ENCODE data around the gene ARL6IP4.

ARL6IP4 gene

GRCh38 chr12:122965321-122965751, 15.1 kb upstream of the ARL6IP4 start:
- Histone ChIP-seq H3K9me3 (no peaks in the 10 kb centered on the region), H3K4me1 (peaks cover 9 to 41% (median 27%) of the 10 kb centered on the region in 4 donors), H3K36me3 (peaks cover 0 to under 1% (median 0%) of the 10 kb centered on the region in 3 donors), H3K27ac (peak overlapping the region in 1 of 2 donors; percentile 42), H3K4me3 (peak overlapping the region; percentile 54 to 58), H3K27me3 (no peaks in the 10 kb centered on the region)
- intact Hi-C loops (cut with DNase I; ENCODE audit: low total_unique reads), result no loop called here
- no peak for TF ChIP-seq CTCF (IDR thresholded peaks at IDR 0.05)
- DNase-seq, result peak in 1 of 2 donors; percentile 65

GRCh38 chr12:122965851-122966742, 14.4 kb upstream of the ARL6IP4 start, which contains the start of gene ABCB9:
TSS of gene ABCB9 (minus strand) at chr12:122966463. CDS start at chr12:122960235, 6,228 bp downstream.
- DNase-seq, result peak; percentile 88 to 95
- no peaks in the 10 kb centered on the region for H3K27me3 ChIP-seq
- H3K4me1 ChIP-seq, result peaks cover 9 to 41% (median 27%) of the 10 kb centered on the region in 4 donors
- intact Hi-C loops (cut with DNase I; ENCODE audit: low total_unique reads), result loop anchor here (2.0 kb wide), 1 partner anchor 267 kb away; the partner anchor contains the start of genes MPHOSPH9 and MTRFR
- no peaks in the 10 kb centered on the region for H3K9me3 ChIP-seq
- no peak for TF ChIP-seq CTCF (IDR thresholded peaks at IDR 0.05)
- H3K4me3 ChIP-seq, result peak within 1 kb of the TSS; percentile 54 to 58
- H3K27ac ChIP-seq, result peak within 1 kb of the TSS; percentile 24 to 42
- no peaks in the 10 kb centered on the region for H3K36me3 ChIP-seq

- no peaks in the 10 kb centered on the region for H3K9me3 ChIP-seq
- H3K27me3 ChIP-seq, result no peaks in the 10 kb centered on the region
- no peaks in the 10 kb centered on the region for H3K36me3 ChIP-seq
- peak overlapping the region; percentile 54 to 58 for H3K4me3 ChIP-seq
- intact Hi-C loops (cut with DNase I; ENCODE audit: low total_unique reads), result loop anchor here (2.0 kb wide), 1 partner anchor 266 kb away; the partner anchor contains the start of genes MPHOSPH9 and MTRFR
- H3K27ac ChIP-seq, result peak overlapping the region; percentile 24 to 42
- peaks cover 9 to 38% (median 27%) of the 10 kb centered on the region in 4 donors for H3K4me1 ChIP-seq
- DNase-seq, result no peak
- TF ChIP-seq CTCF (IDR thresholded peaks at IDR 0.05), result no peak
Observed at GRCh38 chr12:122966743-122967550, 13.5 kb upstream of the ARL6IP4 start.

- no peak overlapping the region for H3K4me3 ChIP-seq
- intact Hi-C loops (cut with DNase I; ENCODE audit: low total_unique reads), result no loop called here
- H3K36me3 ChIP-seq, result no peaks in the 10 kb centered on the region
- H3K4me1 ChIP-seq, result peaks cover 9 to 36% (median 27%) of the 10 kb centered on the region in 4 donors
- no peak overlapping the region for H3K27ac ChIP-seq
- H3K27me3 ChIP-seq, result no peaks in the 10 kb centered on the region
- no peak for DNase-seq
- H3K9me3 ChIP-seq, result no peaks in the 10 kb centered on the region
- no peak for TF ChIP-seq CTCF (IDR thresholded peaks at IDR 0.05)
Observed at GRCh38 chr12:122968104-122968503, 12.4 kb upstream of the ARL6IP4 start.

GRCh38 chr12:122969676-122970075, 10.8 kb upstream of the ARL6IP4 start:
- H3K27me3 ChIP-seq, result no peaks in the 10 kb centered on the region
- no peak overlapping the region for H3K27ac ChIP-seq
- H3K4me1 ChIP-seq, result peaks cover 9 to 28% (median 21%) of the 10 kb centered on the region in 4 donors
- H3K4me3 ChIP-seq, result no peak overlapping the region
- DNase-seq, result no peak
- no peaks in the 10 kb centered on the region for H3K9me3 ChIP-seq
- no peaks in the 10 kb centered on the region for H3K36me3 ChIP-seq
- intact Hi-C loops (cut with DNase I; ENCODE audit: low total_unique reads), result no loop called here
- TF ChIP-seq CTCF (IDR thresholded peaks at IDR 0.05), result no peak

Data from tibial artery (tissue), 4 donors.